Measurements from ENCODE around the gene OR52A1. TPM values are rescaled to one million over a fixed set of nuclear protein-coding genes. Genes with fewer than 3 reads are reported as not detected.

Gene OR52A1
- total and polyA plus RNA-seq, 2 donors (not counting 3 experiments of a cell fraction or from before 2014, with no cell fraction given) = not detected

DNA sequence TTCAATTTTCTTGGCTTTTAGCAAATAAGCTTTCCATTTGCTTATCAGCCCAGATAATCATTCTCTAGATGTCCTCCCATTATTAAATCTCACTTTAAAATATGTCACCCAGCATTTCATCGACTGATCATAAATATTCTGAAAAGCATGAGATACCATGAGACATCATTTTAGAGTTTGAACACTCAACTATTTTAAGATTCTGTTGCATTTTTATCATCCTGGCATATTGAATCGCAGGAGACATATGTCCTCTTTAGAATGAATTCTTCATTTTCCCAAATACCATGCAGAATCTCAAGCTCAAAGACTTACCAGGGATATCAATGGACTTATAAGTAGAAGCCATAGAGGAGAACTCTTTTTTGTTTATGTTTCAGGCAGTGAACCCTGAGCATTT is 16.6 kb downstream of the OR52A1 start, which contains the start of gene OR52A5:
Gene OR52A5, minus strand, starts transcription at position 361 of the 400 bp plus-strand sequence. CDS start 5,714 bp downstream, outside the sequence.
- H3K27me3 ChIP-seq (ENCODE audit: control insufficient read depth in 2 of 2, insufficient read depth in 2 of 2, low read length in 2 of 2) = no peaks in the 10 kb centered on the region
- no TSS peak for BruUV-seq (replicated peaks)
- H3K79me2 ChIP-seq (ENCODE audit: control insufficient read depth, insufficient read depth, low read length) = no peaks in the 10 kb centered on the region
- H2AFZ ChIP-seq (ENCODE audit: low read depth, low read length) = no peak within 1 kb of the TSS
- no peaks in the 10 kb centered on the region for H4K20me1 ChIP-seq (replicated peaks; ENCODE audit: control insufficient read depth, extremely low read depth, insufficient read depth, low read length)
- CTCF ChIA-PET = interaction anchor here (2.3 kb wide), 1 partner anchor 13 kb away, joined by 7 read pairs; no protein-coding TSS in a partner anchor
- POLR2A ChIA-PET = no interaction called here
- TF ChIP-seq EZH2 (IDR thresholded peaks at IDR 0.05; ENCODE audit: borderline replicate concordance, low read depth, low read length, severe bottlenecking) = no peak
- dilution Hi-C loops (cut with MboI; ENCODE audit: extremely low pct_ligation_motif_present, low sequenced_read_pairs) = no loop called here
- no peaks in the 10 kb centered on the region for H3K4me1 ChIP-seq (ENCODE audit: control insufficient read depth, extremely low read depth, insufficient read depth, low read length)
- no peaks in the 10 kb centered on the region for H3K36me3 ChIP-seq (ENCODE audit: control insufficient read depth in 2 of 2, extremely low read depth in 1 of 2, insufficient read depth in 2 of 2, low read length in 2 of 2)
- H3K9me3 ChIP-seq (replicated peaks; ENCODE audit: control insufficient read depth, insufficient read depth, low read length) = no peaks in the 10 kb centered on the region
- no peak for FAIRE-seq
- no peak within 1 kb of the TSS for H3K9ac ChIP-seq (replicated peaks; ENCODE audit: extremely low read depth, insufficient read depth, low read length)
- no peak within 1 kb of the TSS for H3K4me2 ChIP-seq (ENCODE audit: insufficient read depth, low read length)
- no peak for DNase-seq (ENCODE audit: low read depth, low spot score)
- intact Hi-C loops (cut with micrococcal nuclease) = no loop called here
- H3K27ac ChIP-seq (ENCODE audit: insufficient read depth, low read depth, low read length) = no peak within 1 kb of the TSS
- no peaks in the 10 kb centered on the region for H3K9me1 ChIP-seq (replicated peaks; ENCODE audit: control insufficient read depth, extremely low read depth, insufficient read depth, low read length)
- no peak within 1 kb of the TSS for H3K4me3 ChIP-seq (replicated peaks in 1 of 3; ENCODE audit: insufficient read depth in 1 of 3, low read depth in 1 of 3, low read length in 3 of 3)

DNA sequence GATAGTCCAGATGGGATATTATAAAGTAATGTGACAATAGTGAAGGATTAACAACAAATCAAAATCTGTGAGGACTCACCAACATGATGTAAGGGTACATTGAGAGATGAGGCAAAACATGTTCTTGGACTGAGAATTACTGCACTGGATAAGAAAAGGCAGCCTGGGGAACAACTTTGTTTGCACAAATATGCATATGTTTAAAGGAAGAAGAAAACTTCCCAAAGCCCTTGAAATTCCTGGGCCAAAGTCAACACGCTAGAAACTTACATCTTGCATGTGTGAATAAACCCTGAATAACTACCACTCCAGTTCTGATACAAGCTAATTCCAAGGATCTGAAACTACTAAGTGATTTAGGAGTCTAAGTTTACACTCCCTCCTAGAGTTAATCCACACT is 17.5 kb downstream of the OR52A1 start:
- no peak for TF ChIP-seq POLR2A (IDR thresholded peaks at IDR 0.05; ENCODE audit: low read depth, low read length)
- no peak for TF ChIP-seq JUN (IDR thresholded peaks at IDR 0.05; ENCODE audit: borderline replicate concordance, insufficient read depth, insufficient read length, low read depth)
- no peak for TF ChIP-seq GATA2 (IDR thresholded peaks at IDR 0.05; ENCODE audit: insufficient read depth, insufficient read length, low read depth, low read length)
- TF ChIP-seq EZH2 (IDR thresholded peaks at IDR 0.05; ENCODE audit: borderline replicate concordance, low read depth, low read length, severe bottlenecking) = no peak
- TF ChIP-seq MYC (IDR thresholded peaks at IDR 0.05; ENCODE audit: low read depth, low read length) = no peak
- TF ChIP-seq POLR2AphosphoS5 (IDR thresholded peaks at IDR 0.05; ENCODE audit: insufficient read depth, low read depth, low read length) = no peak
- TF ChIP-seq, protein P1, sequence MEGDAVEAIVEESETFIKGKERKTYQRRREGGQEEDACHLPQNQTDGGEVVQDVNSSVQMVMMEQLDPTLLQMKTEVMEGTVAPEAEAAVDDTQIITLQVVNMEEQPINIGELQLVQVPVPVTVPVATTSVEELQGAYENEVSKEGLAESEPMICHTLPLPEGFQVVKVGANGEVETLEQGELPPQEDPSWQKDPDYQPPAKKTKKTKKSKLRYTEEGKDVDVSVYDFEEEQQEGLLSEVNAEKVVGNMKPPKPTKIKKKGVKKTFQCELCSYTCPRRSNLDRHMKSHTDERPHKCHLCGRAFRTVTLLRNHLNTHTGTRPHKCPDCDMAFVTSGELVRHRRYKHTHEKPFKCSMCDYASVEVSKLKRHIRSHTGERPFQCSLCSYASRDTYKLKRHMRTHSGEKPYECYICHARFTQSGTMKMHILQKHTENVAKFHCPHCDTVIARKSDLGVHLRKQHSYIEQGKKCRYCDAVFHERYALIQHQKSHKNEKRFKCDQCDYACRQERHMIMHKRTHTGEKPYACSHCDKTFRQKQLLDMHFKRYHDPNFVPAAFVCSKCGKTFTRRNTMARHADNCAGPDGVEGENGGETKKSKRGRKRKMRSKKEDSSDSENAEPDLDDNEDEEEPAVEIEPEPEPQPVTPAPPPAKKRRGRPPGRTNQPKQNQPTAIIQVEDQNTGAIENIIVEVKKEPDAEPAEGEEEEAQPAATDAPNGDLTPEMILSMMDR (IDR thresholded peaks at IDR 0.05; ENCODE audit: extremely low read depth in 1 of 2, insufficient read depth in 1 of 2, low read depth in 1 of 2, low read length in 2 of 2) = no peak
- TF ChIP-seq FOS (IDR thresholded peaks at IDR 0.05; ENCODE audit: borderline replicate concordance, insufficient read depth, low read length) = no peak
- intact Hi-C loops (cut with micrococcal nuclease) (no loop called here), dilution Hi-C loops (cut with MboI; ENCODE audit: extremely low pct_ligation_motif_present, low sequenced_read_pairs) (no loop called here)
- no peaks in the 10 kb centered on the region for H4K20me1 ChIP-seq (replicated peaks; ENCODE audit: control insufficient read depth, extremely low read depth, insufficient read depth, low read length)
- H3K9me1 ChIP-seq (replicated peaks; ENCODE audit: control insufficient read depth, extremely low read depth, insufficient read depth, low read length) = no peaks in the 10 kb centered on the region
- no peaks in the 10 kb centered on the region for H3K27me3 ChIP-seq (ENCODE audit: control insufficient read depth in 2 of 2, insufficient read depth in 2 of 2, low read length in 2 of 2)
- no peaks in the 10 kb centered on the region for H3K4me1 ChIP-seq (ENCODE audit: control insufficient read depth, extremely low read depth, insufficient read depth, low read length)
- H3K9me3 ChIP-seq (replicated peaks; ENCODE audit: control insufficient read depth, insufficient read depth, low read length) = no peaks in the 10 kb centered on the region
- H3K4me3 ChIP-seq (replicated peaks in 1 of 3; ENCODE audit: insufficient read depth in 1 of 3, low read depth in 1 of 3, low read length in 3 of 3) = no peak overlapping the region
- DNase-seq (ENCODE audit: low read depth, low spot score) (no peak), FAIRE-seq (no peak)
- POLR2A ChIA-PET = no interaction called here
- H3K36me3 ChIP-seq (ENCODE audit: control insufficient read depth in 2 of 2, extremely low read depth in 1 of 2, insufficient read depth in 2 of 2, low read length in 2 of 2) = no peaks in the 10 kb centered on the region
- no peak overlapping the region for H3K9ac ChIP-seq (replicated peaks; ENCODE audit: extremely low read depth, insufficient read depth, low read length)
- CTCF ChIA-PET = no interaction called here
- H2AFZ ChIP-seq (ENCODE audit: low read depth, low read length) = no peak overlapping the region
- no peaks in the 10 kb centered on the region for H3K79me2 ChIP-seq (ENCODE audit: control insufficient read depth, insufficient read depth, low read length)
- no peak overlapping the region for H3K27ac ChIP-seq (ENCODE audit: insufficient read depth, low read depth, low read length)
- BruUV-seq (replicated peaks) = no TSS peak
- no peak overlapping the region for H3K4me2 ChIP-seq (ENCODE audit: insufficient read depth, low read length)

All from endothelial cell of umbilical vein (primary cell).